AG20443 (cell line): ENCODE data around the gene HMG20B.
A peak's percentile ranks its signal among the peaks of the same experiment; 100 is the strongest.

Source experiments
- DNase-seq: peaks from one replicate; pipeline ENCODE4 v3.0.0; 2012; ENCODE audit warnings: low spot score, mixed read lengths

The HMG20B gene

DNA sequence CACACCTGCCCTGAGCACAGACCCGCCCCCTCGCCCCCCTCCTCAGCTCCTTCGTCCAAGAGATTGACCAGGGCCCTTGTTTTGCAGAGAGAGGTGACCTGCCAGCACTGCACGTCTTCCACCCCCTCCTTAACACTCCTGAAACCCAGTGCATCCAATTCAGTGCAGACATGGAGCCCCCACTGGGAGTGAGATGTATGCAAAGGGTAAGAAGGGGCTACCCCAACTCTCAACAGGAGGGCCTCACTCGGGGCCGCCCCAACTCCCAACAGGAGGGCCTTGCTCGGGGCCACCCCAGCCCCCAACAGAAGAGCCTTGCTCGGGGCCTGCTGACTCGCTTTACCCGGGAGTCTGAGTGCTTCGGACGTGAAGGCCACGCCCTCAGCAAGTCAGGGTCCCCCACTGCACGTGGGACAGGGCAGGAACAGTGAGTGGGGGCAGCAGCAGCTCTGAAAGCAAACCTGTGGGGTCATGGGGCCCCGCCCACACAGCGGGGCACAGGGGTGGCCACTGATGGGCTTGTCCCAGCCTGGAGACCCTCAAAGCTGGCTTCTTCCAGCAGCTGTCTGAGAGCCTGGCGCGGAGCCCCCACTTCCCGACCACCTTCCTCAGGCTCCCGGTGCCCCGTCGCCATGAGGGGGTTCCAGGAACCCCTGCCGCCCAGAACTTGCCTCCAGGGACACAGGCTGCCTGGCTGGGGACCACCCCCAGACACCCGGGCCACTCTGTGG, 48.2 kb downstream of the HMG20B start:
- DNase-seq: no peak

DNA sequence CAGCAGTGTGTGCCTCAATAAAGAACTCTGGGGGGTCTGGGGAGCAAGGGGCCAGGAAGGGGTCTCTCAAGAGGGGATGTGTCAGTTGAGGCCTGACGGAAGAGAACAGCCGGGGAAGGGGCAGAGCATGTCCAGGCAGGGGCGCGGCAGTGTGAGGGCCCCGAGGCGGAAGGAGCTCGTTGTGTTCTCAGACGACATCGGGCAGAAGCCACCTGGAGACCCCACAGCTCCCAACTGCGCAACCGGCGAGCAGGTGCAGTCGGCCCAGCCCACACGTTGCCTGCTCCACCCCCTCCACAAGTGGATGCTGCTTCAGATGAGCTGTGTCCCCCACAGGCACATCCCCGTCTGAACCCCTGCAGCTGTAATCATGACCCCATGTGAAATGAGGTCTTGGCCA, 48.9 kb downstream of the HMG20B start:
- DNase-seq: no peak

DNA sequence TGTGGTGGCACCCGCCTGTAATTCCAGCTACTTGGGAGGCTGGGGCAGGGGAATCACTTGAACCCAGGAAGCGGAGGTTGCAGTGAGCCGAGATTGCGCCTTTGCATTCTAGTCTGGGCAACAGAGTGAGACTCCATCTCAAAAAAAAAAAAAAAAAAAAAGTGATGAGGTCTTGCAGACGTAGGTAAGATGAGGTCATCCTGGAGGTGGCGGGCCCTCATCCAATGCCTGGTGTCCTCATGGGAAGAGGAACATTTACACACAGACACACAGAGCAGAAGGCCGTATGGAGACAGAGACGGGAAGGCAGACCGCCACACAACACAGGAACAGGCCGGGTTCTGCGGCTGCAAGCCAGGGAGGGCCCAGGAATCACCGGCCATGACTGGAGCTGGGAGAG, 49.5 kb downstream of the HMG20B start:
- no peak for DNase-seq

DNA sequence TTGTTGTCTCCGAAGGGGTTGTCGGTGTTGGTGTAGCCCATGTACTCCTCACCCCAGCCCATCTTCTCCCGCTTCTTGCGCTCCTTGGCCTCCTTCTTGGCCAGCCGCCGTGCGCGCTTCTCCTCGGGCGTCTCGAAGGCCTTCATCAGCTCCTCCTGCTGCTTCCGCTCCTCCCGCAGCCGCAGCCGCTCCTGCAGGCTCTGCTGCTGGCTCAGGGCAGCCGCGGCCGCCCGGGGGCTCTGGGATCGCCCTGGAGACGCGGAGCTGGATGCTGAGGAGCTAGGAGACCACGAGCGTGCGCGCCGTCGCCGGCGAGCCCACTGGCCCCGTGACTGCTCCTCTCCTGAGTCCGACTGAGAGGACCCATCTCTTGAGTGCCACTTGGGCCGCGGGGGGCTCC, 51.0 kb downstream of the HMG20B start:
- DNase-seq: no peak

DNA sequence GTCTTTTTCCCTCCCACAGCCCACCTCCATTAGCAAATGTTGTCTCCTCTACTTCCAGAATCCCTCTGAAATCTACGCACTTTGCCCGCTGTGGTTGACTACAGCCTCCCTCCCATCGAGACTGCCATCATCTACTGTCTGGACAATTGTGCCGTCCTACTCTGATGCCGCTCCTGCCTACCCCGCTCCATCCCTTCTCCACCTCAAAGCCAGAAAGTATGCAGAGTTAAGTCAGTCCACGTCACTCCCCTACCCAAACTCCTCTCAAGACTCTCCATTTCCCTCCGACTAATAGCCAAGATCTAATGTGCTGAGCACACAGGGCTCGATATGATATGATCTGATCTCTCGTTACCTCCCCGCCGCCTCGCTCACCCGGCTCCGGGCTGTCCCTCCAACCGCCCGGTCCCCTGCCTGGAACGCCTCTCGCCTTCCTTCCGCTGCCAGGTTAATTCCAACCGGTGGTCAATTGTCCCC, 53.3 kb downstream of the HMG20B start:
- DNase-seq: no peak

DNA sequence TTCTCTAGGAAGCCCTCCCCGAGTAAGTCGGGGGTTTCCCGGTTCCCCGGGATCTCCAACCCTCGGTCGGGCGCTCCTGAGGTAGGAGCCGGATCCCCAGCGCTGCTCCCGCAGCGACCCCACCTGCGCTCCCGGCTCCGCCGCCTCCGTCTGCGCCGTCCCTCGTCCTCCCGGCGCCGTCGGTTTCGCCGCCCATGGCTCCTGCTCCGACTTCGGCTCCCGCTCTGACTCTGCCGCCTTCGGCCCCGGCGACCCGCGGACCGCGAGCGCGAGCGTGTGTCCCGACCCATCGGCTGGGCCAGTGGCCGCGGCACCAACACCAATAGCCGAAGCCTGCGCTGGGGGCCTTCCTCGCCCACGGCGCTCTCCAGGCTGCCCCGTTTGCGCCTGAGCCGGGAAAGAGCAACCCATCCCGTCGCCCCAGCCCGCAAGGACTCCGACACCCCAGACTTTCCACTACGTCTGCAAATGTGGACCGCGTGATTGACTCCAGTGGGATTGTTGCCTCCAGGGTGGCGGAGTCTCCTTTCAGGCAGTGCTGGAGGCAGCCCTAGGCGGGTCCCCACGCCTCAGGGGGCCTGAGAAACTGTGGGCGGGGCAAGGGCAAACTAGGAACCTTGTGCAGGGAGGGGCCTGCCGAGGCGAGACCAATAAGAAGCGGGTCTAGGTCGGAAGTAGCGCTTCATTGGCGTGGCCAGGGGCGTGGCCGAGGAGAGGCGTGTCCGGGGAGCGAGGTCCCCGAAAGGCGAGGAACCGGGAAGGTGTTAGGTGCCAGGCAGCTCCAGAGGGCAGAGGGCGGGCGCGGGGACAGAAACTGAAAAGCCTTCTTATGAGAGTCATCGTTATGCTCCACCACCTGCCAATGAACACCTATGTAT, 54.0 kb downstream of the HMG20B start, which contains the start of gene CACTIN:
Gene CACTIN (minus strand): TSS at position 318 of the 878 bp plus-strand sequence. CDS start 28 bp downstream, at position 290.
- peak; percentile 100 for DNase-seq

DNA sequence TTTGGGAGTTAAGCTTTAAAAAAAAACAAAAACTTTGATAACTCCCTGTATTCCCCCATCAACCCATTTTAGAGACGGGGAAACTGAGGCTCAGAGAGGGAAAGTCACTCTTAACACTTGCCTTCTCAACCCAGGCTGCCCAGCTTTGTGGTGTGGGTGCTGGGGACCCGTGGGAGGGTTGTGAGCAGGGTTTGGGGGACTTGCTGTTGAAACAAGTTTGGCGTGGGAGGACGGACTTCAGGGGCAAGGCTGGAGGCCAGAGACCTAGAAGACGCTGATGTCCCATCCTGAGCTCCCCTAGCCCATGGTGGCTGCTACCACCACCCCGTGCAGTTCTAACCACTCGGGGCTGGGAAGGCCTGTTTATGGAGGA, 54.6 kb downstream of the HMG20B start:
- no peak for DNase-seq
